ENCODE results near the gene TTC34.
"Not testable (repeated sequence)": the region's sequence is repeated elsewhere in the genome, so short reads cannot be mapped to it uniquely, and the experiment has no call there.

- not testable (repeated sequence) for TF ChIP-seq POLR2A (IDR thresholded peaks at IDR 0.05; ENCODE audit: low read depth, low read length); POLR2AphosphoS5 (IDR thresholded peaks at IDR 0.05; ENCODE audit: low read depth, low read length); TAF1 (IDR thresholded peaks at IDR 0.05; ENCODE audit: borderline replicate concordance, low read depth, low read length)
These were observed 141.7 kb downstream of the TTC34 start for GRCh38 chr1:2659806-2660205.

Measured in GM12892 (cell line).